ENCODE measurements around the gene OR1L8.

GRCh38 chr9:122526602-122527001 is 56.6 kb downstream of the OR1L8 start:
- TF ChIP-seq CTCF (IDR thresholded peaks at IDR 0.05) (no peak), EP300 (IDR thresholded peaks at IDR 0.05; ENCODE audit: low read depth) (no peak)

Data from transverse colon (tissue), 3 donors.